H9 (cell line): ENCODE measurements around the gene PCYT2. TPM values are rescaled to one million over a fixed set of nuclear protein-coding genes. Genes with fewer than 3 reads are reported as not detected.

ENCODE experiments used
- DNase-seq: peaks from one replicate; pipeline ENCODE4 v3.0.0-alpha.2; 2017
- H2AFZ ChIP-seq: one replicate; pipeline ENCODE4 v1.6.1; 2013; ENCODE audit warnings: mild to moderate bottlenecking, low read length, control low read depth, moderate library complexity
- H2AK5ac ChIP-seq: 2 replicates; pipeline ENCODE4 v1.6.1; 2013; ENCODE audit warnings: low read length, control low read depth, mixed read lengths; ENCODE audit not compliant: insufficient read length
- H2BK120ac ChIP-seq: one replicate; pipeline ENCODE4 v1.6.1; 2013; ENCODE audit warnings: low read depth, mild to moderate bottlenecking, low read length, control low read depth, inconsistent platforms; ENCODE audit not compliant: poor library complexity, severe bottlenecking
- H2BK12ac ChIP-seq: 2 replicates; pipeline ENCODE4 v1.6.1; 2013; ENCODE audit warnings: low read length, control low read depth, mixed read lengths, low read depth; ENCODE audit not compliant: insufficient read length
- H2BK15ac ChIP-seq: 2 replicates; pipeline ENCODE4 v1.6.1; 2013; ENCODE audit warnings: low read depth, low read length, control low read depth
- H2BK20ac ChIP-seq: one replicate; pipeline ENCODE4 v1.6.1; 2013; ENCODE audit warnings: low read depth, mild to moderate bottlenecking, low read length, control low read depth, inconsistent platforms; ENCODE audit not compliant: poor library complexity, severe bottlenecking
- H2BK5ac ChIP-seq: 2 replicates; pipeline ENCODE4 v1.6.1; 2013; ENCODE audit warnings: low read length, control low read depth, mixed read lengths; ENCODE audit not compliant: insufficient read length
- H3K14ac ChIP-seq: 2 replicates; pipeline ENCODE4 v1.6.1; 2013; ENCODE audit warnings: low read length, control low read depth; ENCODE audit not compliant: insufficient read depth
- H3K18ac ChIP-seq: 2 replicates; pipeline ENCODE4 v1.6.1; 2013; ENCODE audit warnings: low read depth, mild to moderate bottlenecking, mixed read lengths, low read length, control low read depth; ENCODE audit not compliant: insufficient read length
- H3K23ac ChIP-seq: 2 replicates; pipeline ENCODE4 v1.6.1; 2013; ENCODE audit warnings: low read length, control low read depth, mixed read lengths, low read depth; ENCODE audit not compliant: insufficient read length
- H3K23me2 ChIP-seq: 2 replicates; pipeline ENCODE4 v1.6.1; 2013; ENCODE audit warnings: low read depth, mild to moderate bottlenecking, mixed read lengths, low read length, control low read depth; ENCODE audit not compliant: insufficient read length, poor library complexity, severe bottlenecking
- H3K27ac ChIP-seq: 2 replicates; pipeline ENCODE4 v1.5.1; 2013; ENCODE audit warnings: low read length, control low read depth, mixed read lengths, low read depth; ENCODE audit not compliant: insufficient read length
- H3K27me3 ChIP-seq: 2 replicates; pipeline ENCODE4 v1.6.1; 2013; ENCODE audit warnings: low read length, control low read depth, inconsistent platforms; ENCODE audit not compliant: insufficient read depth
- H3K4ac ChIP-seq: 2 replicates; pipeline ENCODE4 v1.6.1; 2013; ENCODE audit warnings: low read depth, mild to moderate bottlenecking, control low read depth, inconsistent platforms, low read length, moderate library complexity
- H3K4me1 ChIP-seq: 2 replicates; pipeline ENCODE4 v1.6.1; 2013; ENCODE audit warnings: low read length, control low read depth, inconsistent platforms; ENCODE audit not compliant: insufficient read depth
- H3K4me2 ChIP-seq: 2 replicates; pipeline ENCODE4 v1.6.1; 2013; ENCODE audit warnings: low read length, control low read depth, mixed read lengths; ENCODE audit not compliant: insufficient read length, insufficient read depth
- H3K56ac ChIP-seq: 2 replicates; pipeline ENCODE4 v1.6.1; 2013; ENCODE audit warnings: low read depth, mild to moderate bottlenecking, mixed read lengths, low read length, control low read depth; ENCODE audit not compliant: insufficient read length
- H3K79me1 ChIP-seq: 2 replicates; pipeline ENCODE4 v1.6.1; 2013; ENCODE audit warnings: low read depth, mild to moderate bottlenecking, moderate library complexity, low read length, control low read depth, inconsistent platforms; ENCODE audit not compliant: insufficient read depth, poor library complexity, severe bottlenecking
- H3K79me2 ChIP-seq: 2 replicates; pipeline ENCODE4 v1.6.1; 2013; ENCODE audit warnings: low read length, control low read depth, inconsistent platforms; ENCODE audit not compliant: insufficient read depth
- H3K9ac ChIP-seq: 2 replicates; pipeline ENCODE4 v1.6.1; 2013; ENCODE audit warnings: low read length, control low read depth, mixed read lengths; ENCODE audit not compliant: insufficient read length; ENCODE audit errors: extremely low read depth
- H3K9me3 ChIP-seq: one replicate; pipeline ENCODE4 v1.6.1; 2013; ENCODE audit warnings: low read depth, low read length, inconsistent platforms; ENCODE audit not compliant: control insufficient read depth
- H3T11ph ChIP-seq: one replicate; pipeline ENCODE4 v1.6.1; 2013; ENCODE audit warnings: mild to moderate bottlenecking, low read length, control low read depth, inconsistent platforms
- H4K20me1 ChIP-seq: one replicate; pipeline ENCODE4 v1.6.1; 2013; ENCODE audit not compliant: control insufficient read depth, insufficient read length, insufficient read depth
- H4K5ac ChIP-seq: 2 replicates; pipeline ENCODE4 v1.6.1; 2013; ENCODE audit warnings: low read depth, mild to moderate bottlenecking, mixed read lengths, low read length, control low read depth; ENCODE audit not compliant: insufficient read length
- H4K8ac ChIP-seq: replicated peaks from 2 replicates; pipeline ENCODE4 v1.6.1; 2013; ENCODE audit warnings: low read length, control low read depth, mixed read lengths, low read depth; ENCODE audit not compliant: insufficient read length
- H4K91ac ChIP-seq: 2 replicates; pipeline ENCODE4 v1.6.1; 2013; ENCODE audit warnings: low read depth, mild to moderate bottlenecking, moderate library complexity, mixed read lengths, low read length, control low read depth; ENCODE audit not compliant: insufficient read length
- H3K27ac Mint-ChIP-seq, 3 experiments: 2 replicates in 2 of 3; 3 replicates in 1 of 3; pipeline ENCODE4 v1.8.0; 2020 to 2021; ENCODE audit warnings: mixed read lengths in 3 of 3, mild to moderate bottlenecking in 1 of 3, moderate library complexity in 1 of 3
- H3K27me3 Mint-ChIP-seq: 2 replicates; pipeline ENCODE4 v1.8.0; 2021; ENCODE audit warnings: low read depth, mild to moderate bottlenecking, moderate library complexity, mixed read lengths
- H3K36me3 Mint-ChIP-seq, 3 experiments: 2 replicates in 2 of 3; 3 replicates in 1 of 3; pipeline ENCODE4 v1.8.0; 2020 to 2021; ENCODE audit warnings: low read depth in 3 of 3, mixed read lengths in 3 of 3; ENCODE audit not compliant: insufficient read depth in 1 of 3
- H3K4me1 Mint-ChIP-seq, 2 experiments: 2 replicates each; pipeline ENCODE4 v1.8.0; 2020; ENCODE audit warnings: mixed read lengths in 2 of 2
- H3K4me3 Mint-ChIP-seq, 2 experiments: 2 replicates in 1 of 2; 3 replicates in 1 of 2; pipeline ENCODE4 v1.8.0; 2020 to 2021; ENCODE audit warnings: mild to moderate bottlenecking in 2 of 2, mixed read lengths in 2 of 2, moderate library complexity in 1 of 2
- H3K9me3 Mint-ChIP-seq, 2 experiments: 2 replicates in 1 of 2; 3 replicates in 1 of 2; pipeline ENCODE4 v1.8.0; 2020; ENCODE audit warnings: mild to moderate bottlenecking in 2 of 2, mixed read lengths in 2 of 2, moderate library complexity in 1 of 2
- WGBS: extraction: QIAGEN DNeasy Blood & Tissue Kit; methylation state at CpG from one replicate; pipeline ENCODE4 v1.1.7; 2013; ENCODE audit warnings: missing lambda C conversion rate, low lambda C conversion rate, mixed read lengths; ENCODE audit not compliant: insufficient read length; ENCODE audit errors: extremely low coverage; 5-methylcytosine and 5-hydroxymethylcytosine counted together
- total RNA-seq: library from RNA; stranded (reverse); gene quantifications from 2 replicates; pipeline ENCODE4 v1.2.1, GENCODE V29; 2021
- TF ChIP-seq, protein P1 (sequence below): fragments of 200-600 bp; sonication (generic); conservative IDR thresholded peaks from 3 replicates; pipeline ENCODE4 v1.8.0; 2021; ENCODE audit warnings: antibody characterized with exemption, mild to moderate bottlenecking

The PCYT2 gene
- total RNA-seq, 1 experiment from 2014 or later: 24.5 TPM

GRCh38 chr17:81903896-81904599 lies 7.2 kb downstream of the PCYT2 start:
- Histone ChIP-seq H3K56ac (no peak overlapping the region), H3K27me3 (no peaks in the 10 kb centered on the region; the same call in 1 of the 2 replicates), H3K4me1 (no peaks in the 10 kb centered on the region), H3K23ac (no peak overlapping the region), H3K4me2 (no peak overlapping the region), H2BK20ac (no peak overlapping the region), H3K23me2 (peaks cover 11% of the 10 kb centered on the region), H4K5ac (no peak overlapping the region), H3K4ac (no peak overlapping the region), H3K14ac (no peak overlapping the region), H2BK120ac (no peak overlapping the region), H3K9ac (no peak overlapping the region), H2AK5ac (no peak overlapping the region), H3K79me1 (no peaks in the 10 kb centered on the region), H3K27ac (no peak overlapping the region), H2BK12ac (no peak overlapping the region), H3T11ph (no peak overlapping the region), H2BK15ac (no peak overlapping the region), H2BK5ac (no peak overlapping the region), H4K91ac (no peak overlapping the region), H3K79me2 (no peaks in the 10 kb centered on the region), H4K8ac (no peak overlapping the region), H3K18ac (no peak overlapping the region), H3K9me3 (no peaks in the 10 kb centered on the region), H4K20me1 (no peaks in the 10 kb centered on the region), H2AFZ (no peak overlapping the region)
- H3K9me3 Mint-ChIP-seq: no peaks in the 10 kb centered on the region
- WGBS: no CpG with 5 or more reads among the region's 24 CpGs
- TF ChIP-seq, protein P1, sequence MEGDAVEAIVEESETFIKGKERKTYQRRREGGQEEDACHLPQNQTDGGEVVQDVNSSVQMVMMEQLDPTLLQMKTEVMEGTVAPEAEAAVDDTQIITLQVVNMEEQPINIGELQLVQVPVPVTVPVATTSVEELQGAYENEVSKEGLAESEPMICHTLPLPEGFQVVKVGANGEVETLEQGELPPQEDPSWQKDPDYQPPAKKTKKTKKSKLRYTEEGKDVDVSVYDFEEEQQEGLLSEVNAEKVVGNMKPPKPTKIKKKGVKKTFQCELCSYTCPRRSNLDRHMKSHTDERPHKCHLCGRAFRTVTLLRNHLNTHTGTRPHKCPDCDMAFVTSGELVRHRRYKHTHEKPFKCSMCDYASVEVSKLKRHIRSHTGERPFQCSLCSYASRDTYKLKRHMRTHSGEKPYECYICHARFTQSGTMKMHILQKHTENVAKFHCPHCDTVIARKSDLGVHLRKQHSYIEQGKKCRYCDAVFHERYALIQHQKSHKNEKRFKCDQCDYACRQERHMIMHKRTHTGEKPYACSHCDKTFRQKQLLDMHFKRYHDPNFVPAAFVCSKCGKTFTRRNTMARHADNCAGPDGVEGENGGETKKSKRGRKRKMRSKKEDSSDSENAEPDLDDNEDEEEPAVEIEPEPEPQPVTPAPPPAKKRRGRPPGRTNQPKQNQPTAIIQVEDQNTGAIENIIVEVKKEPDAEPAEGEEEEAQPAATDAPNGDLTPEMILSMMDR: no peak
- H3K36me3 Mint-ChIP-seq: peaks cover 4 to 23% (median 11%) of the 10 kb centered on the region in 3 experiments; a peak in 6 of 7 replicates
- peaks cover 11% of the 10 kb centered on the region for H3K27me3 Mint-ChIP-seq
- no peak overlapping the region for H3K4me3 Mint-ChIP-seq
- DNase-seq: no peak
- no peak overlapping the region for H3K27ac Mint-ChIP-seq
- H3K4me1 Mint-ChIP-seq: peaks cover 0 to 3% of the 10 kb centered on the region in 2 experiments; a peak in 2 of 4 replicates
